Progenitor cell of endocrine pancreas (in vitro differentiated cells): ENCODE measurements around the gene NOL4L. TPM values are rescaled to one million over a fixed set of nuclear protein-coding genes. Genes with fewer than 3 reads are reported as not detected.

Source experiments
- DNase-seq: peaks from one replicate; pipeline ENCODE4 v3.0.0; 2021; ENCODE audit warnings: low spot score; ENCODE audit not compliant: unreplicated experiment
- H3K27ac Mint-ChIP-seq: 2 replicates; pipeline ENCODE4 v1.8.0; 2021; ENCODE audit warnings: mild to moderate bottlenecking, moderate library complexity, mixed read lengths
- H3K27me3 Mint-ChIP-seq: 2 replicates; pipeline ENCODE4 v1.8.0; 2021; ENCODE audit warnings: mixed read lengths
- H3K36me3 Mint-ChIP-seq: 2 replicates; pipeline ENCODE4 v1.8.0; 2022; ENCODE audit warnings: mixed read lengths; ENCODE audit not compliant: insufficient read depth
- H3K4me1 Mint-ChIP-seq: 2 replicates; pipeline ENCODE4 v1.8.0; 2021; ENCODE audit warnings: low read depth, mixed read lengths
- H3K4me3 Mint-ChIP-seq: 2 replicates; pipeline ENCODE4 v1.8.0; 2021; ENCODE audit warnings: low read depth, mild to moderate bottlenecking, moderate library complexity, mixed read lengths
- H3K9me3 Mint-ChIP-seq: 2 replicates; pipeline ENCODE4 v1.8.0; 2021; ENCODE audit warnings: low read depth, mixed read lengths
- total RNA-seq: library from RNA; stranded (reverse); gene quantifications from 2 replicates; pipeline ENCODE4 v1.2.1, GENCODE V29; 2021
- TF ChIP-seq, protein P1 (sequence below): fragments of 200-600 bp; sonication (generic); IDR thresholded peaks from one replicate; pipeline ENCODE4 v1.5.0; 2021; ENCODE audit warnings: antibody characterized with exemption, mild to moderate bottlenecking; ENCODE audit not compliant: unreplicated experiment

Gene NOL4L
- total RNA-seq, 1 donor from 2014 or later = 90.4 TPM

- H3K36me3 Mint-ChIP-seq = no peaks in the 10 kb centered on the region
- peaks cover 40% of the 10 kb centered on the region for H3K27me3 Mint-ChIP-seq
- H3K9me3 Mint-ChIP-seq = no peaks in the 10 kb centered on the region
- peaks cover 13% of the 10 kb centered on the region for H3K4me1 Mint-ChIP-seq
- H3K4me3 Mint-ChIP-seq = no peak overlapping the region
- H3K27ac Mint-ChIP-seq = no peak overlapping the region
- DNase-seq = no peak
- TF ChIP-seq, protein P1, sequence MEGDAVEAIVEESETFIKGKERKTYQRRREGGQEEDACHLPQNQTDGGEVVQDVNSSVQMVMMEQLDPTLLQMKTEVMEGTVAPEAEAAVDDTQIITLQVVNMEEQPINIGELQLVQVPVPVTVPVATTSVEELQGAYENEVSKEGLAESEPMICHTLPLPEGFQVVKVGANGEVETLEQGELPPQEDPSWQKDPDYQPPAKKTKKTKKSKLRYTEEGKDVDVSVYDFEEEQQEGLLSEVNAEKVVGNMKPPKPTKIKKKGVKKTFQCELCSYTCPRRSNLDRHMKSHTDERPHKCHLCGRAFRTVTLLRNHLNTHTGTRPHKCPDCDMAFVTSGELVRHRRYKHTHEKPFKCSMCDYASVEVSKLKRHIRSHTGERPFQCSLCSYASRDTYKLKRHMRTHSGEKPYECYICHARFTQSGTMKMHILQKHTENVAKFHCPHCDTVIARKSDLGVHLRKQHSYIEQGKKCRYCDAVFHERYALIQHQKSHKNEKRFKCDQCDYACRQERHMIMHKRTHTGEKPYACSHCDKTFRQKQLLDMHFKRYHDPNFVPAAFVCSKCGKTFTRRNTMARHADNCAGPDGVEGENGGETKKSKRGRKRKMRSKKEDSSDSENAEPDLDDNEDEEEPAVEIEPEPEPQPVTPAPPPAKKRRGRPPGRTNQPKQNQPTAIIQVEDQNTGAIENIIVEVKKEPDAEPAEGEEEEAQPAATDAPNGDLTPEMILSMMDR = no peak
Observed at GRCh38 chr20:32628960-32629530, 43.9 kb upstream of the NOL4L start.

DNA sequence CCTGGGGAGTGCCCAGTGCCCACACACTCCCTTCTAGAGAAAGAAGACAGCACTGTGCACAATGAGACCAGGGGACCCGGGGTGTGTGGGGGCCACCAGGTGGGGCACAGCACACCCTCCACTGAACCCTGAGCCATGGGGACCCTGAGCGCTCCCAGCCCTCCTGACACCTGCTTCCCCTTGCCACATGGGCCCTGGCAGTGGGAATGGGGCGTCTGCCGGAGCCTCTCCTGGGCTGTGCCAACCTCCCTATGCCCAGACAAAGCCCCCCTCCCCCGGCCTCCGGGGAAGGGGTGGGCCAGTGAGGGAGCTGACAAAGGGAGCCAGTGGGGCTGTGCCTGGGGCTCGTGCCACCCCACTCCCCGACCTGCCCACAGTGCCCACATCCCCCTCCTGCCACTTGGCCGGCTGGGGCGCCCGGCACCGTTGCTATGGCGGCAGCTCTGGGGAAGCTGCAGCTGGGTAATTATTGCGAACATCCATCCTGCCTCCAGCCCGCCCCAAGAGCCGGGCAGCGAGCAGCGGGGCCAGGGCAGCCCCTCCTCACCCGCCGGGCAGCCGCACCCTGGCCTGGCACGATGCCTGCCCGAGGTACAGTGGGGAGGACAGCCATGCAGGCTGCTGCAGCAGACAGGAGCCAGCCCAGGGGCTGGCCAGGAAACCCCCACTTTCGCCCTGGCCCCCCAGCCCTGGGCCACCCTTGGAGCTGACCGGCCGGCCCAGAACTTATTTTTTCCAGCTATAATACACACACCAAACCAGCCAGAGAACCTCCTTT, 41.9 kb upstream of the NOL4L start:
- Mint-ChIP-seq H3K9me3 (no peaks in the 10 kb centered on the region), H3K4me1 (peaks cover 12% of the 10 kb centered on the region), H3K36me3 (no peaks in the 10 kb centered on the region), H3K27ac (no peak overlapping the region), H3K4me3 (no peak overlapping the region), H3K27me3 (peaks cover 21% of the 10 kb centered on the region)
- no peak for DNase-seq
- TF ChIP-seq, protein P1 = no peak

DNA sequence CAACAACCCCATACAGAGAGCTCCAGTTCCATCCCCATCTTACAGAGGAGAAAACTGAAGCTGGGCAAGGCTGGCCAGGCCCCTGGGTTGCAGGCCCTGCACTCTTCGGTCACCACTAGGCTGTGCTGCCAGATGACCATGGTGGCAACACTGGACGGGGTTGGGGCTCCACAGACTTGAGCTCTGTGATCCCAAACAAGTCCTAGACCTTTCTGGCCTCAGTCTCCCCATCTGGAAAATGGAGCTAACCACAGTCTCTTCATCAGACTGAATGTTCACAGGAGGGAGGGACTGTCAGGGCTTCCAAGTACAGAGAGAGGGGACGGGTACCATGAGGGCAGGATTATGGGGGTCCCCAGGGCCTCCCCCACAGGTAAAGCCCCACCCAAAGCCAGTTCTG, 41.3 kb upstream of the NOL4L start:
- TF ChIP-seq, protein P1 = no peak
- no peak overlapping the region for H3K4me3 Mint-ChIP-seq
- H3K9me3 Mint-ChIP-seq = no peaks in the 10 kb centered on the region
- peaks cover 12% of the 10 kb centered on the region for H3K4me1 Mint-ChIP-seq
- H3K27ac Mint-ChIP-seq = no peak overlapping the region
- H3K36me3 Mint-ChIP-seq = no peaks in the 10 kb centered on the region
- H3K27me3 Mint-ChIP-seq = peaks cover 21% of the 10 kb centered on the region
- DNase-seq = no peak

DNA sequence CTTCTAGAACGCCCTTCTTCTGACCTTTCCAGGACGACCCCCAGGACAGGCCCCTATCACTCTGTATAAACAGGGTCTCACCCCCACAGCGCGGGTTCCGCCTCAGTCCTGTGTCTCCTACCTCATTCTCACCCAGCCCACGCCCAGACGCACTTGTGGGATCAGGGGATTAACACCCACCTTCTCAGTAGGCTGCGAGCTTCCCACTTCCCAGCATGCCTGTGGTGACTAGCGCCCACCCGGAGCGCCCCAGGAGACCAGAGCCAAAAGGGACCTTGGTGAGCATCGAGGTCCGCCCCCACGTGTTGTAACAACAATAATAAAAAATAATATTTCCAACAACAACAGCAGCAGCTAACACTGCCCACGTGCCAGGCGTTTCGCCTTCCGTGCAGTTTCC, 40.9 kb upstream of the NOL4L start:
- H3K9me3 Mint-ChIP-seq = no peaks in the 10 kb centered on the region
- H3K4me3 Mint-ChIP-seq = no peak overlapping the region
- no peak for DNase-seq
- H3K27me3 Mint-ChIP-seq = peaks cover 20% of the 10 kb centered on the region
- no peaks in the 10 kb centered on the region for H3K36me3 Mint-ChIP-seq
- peaks cover 12% of the 10 kb centered on the region for H3K4me1 Mint-ChIP-seq
- TF ChIP-seq, protein P1 = no peak
- no peak overlapping the region for H3K27ac Mint-ChIP-seq

GRCh38 chr20:32624687-32625345, 39.7 kb upstream of the NOL4L start:
- Mint-ChIP-seq H3K27me3 (peaks cover 24% of the 10 kb centered on the region), H3K36me3 (no peaks in the 10 kb centered on the region), H3K4me1 (peaks cover 12% of the 10 kb centered on the region), H3K4me3 (no peak overlapping the region), H3K27ac (no peak overlapping the region), H3K9me3 (no peaks in the 10 kb centered on the region)
- no peak for DNase-seq
- TF ChIP-seq, protein P1 = no peak
